GM18909 (cell line): ENCODE results near the gene PPP1R13B.
"Not testable (repeated sequence)": the region's sequence is repeated elsewhere in the genome, so short reads cannot be mapped to it uniquely, and the experiment has no call there.

Experiments used
- ATAC-seq: cut with Tn5 transposase; IDR thresholded peaks from one replicate; pipeline ENCODE4 v1.9.1; 2021; ENCODE audit warnings: mild to moderate bottlenecking; ENCODE audit not compliant: unreplicated experiment, poor library complexity

Gene PPP1R13B, protein sequence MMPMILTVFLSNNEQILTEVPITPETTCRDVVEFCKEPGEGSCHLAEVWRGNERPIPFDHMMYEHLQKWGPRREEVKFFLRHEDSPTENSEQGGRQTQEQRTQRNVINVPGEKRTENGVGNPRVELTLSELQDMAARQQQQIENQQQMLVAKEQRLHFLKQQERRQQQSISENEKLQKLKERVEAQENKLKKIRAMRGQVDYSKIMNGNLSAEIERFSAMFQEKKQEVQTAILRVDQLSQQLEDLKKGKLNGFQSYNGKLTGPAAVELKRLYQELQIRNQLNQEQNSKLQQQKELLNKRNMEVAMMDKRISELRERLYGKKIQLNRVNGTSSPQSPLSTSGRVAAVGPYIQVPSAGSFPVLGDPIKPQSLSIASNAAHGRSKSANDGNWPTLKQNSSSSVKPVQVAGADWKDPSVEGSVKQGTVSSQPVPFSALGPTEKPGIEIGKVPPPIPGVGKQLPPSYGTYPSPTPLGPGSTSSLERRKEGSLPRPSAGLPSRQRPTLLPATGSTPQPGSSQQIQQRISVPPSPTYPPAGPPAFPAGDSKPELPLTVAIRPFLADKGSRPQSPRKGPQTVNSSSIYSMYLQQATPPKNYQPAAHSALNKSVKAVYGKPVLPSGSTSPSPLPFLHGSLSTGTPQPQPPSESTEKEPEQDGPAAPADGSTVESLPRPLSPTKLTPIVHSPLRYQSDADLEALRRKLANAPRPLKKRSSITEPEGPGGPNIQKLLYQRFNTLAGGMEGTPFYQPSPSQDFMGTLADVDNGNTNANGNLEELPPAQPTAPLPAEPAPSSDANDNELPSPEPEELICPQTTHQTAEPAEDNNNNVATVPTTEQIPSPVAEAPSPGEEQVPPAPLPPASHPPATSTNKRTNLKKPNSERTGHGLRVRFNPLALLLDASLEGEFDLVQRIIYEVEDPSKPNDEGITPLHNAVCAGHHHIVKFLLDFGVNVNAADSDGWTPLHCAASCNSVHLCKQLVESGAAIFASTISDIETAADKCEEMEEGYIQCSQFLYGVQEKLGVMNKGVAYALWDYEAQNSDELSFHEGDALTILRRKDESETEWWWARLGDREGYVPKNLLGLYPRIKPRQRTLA

DNA sequence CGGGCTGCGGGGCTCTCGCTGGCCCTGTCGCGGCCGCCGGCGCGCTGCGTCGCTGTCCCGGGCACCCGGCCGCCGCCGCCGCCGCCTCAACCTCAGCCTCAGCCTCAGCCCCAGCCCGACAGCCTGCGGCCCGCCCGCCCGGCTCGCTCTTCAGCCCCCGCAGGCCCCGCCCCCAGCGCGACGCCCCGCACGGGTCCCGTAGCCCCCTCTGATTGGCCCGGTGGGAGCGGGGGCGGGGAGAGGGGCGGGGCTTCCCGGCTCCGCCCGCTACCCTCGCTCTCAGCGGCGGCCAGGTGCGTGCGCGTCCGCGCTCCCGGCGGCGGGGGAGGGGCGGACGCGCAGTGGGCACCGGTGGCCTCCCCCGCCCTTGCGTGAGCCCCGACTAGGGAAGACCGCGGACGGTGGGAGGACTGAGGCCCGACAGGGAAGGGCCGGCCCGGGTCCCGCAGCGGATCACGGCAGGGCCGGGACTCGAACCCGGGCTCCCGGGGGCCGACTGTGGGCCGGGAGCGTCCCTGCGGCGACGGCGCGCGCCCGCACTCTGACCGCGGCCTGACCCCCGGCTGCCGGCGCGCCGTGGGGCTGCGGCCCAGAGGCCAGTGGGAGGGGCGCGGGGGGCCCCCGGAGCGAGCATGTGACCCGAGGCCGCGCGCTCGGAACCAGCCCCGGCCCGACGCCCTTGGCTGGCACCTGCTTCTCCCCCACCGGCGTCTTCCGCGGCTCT, at the start of gene PPP1R13B:
PPP1R13B (minus strand) TSS at position 125 of the 724 bp plus-strand sequence. CDS start 268 bp downstream, outside the sequence.
- ATAC-seq: peak; percentile 86

DNA sequence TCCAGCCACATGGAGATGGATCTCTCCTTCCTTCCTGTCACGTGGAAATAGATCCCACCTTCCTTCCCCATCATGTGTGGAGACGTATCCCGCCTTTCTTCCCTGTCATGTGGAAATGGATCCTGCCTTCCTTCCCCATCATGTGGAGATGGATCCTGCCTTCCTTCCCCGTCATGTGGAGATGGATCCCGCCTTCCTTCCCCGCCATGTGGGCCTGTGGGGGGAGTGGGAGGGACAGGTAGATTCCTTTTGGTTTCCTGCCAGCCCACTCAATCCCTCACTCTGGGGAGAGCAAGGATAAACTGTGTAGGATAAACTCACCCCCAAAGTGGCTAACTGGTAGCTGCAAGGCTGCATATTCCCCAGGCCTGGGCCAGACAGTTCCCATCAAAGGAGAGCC, 49.2 kb upstream of the PPP1R13B start:
- no peak for ATAC-seq

DNA sequence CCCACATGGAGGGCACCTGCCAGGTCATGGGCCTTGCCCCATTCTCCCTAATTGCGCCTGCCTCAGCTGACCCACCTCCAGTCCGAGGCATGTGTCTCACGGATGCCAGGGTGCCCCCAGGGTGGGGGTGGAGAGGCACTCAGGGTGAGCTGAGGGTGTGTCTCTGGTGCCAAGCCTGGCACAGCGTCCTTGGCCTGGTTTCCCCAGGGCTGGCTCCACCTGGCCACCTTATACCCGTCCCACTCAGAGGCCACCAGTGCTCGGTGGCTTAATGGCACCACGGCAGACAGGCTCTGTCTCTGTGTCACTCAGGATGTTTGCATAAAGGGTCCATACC, 47.3 kb upstream of the PPP1R13B start:
- no peak for ATAC-seq

DNA sequence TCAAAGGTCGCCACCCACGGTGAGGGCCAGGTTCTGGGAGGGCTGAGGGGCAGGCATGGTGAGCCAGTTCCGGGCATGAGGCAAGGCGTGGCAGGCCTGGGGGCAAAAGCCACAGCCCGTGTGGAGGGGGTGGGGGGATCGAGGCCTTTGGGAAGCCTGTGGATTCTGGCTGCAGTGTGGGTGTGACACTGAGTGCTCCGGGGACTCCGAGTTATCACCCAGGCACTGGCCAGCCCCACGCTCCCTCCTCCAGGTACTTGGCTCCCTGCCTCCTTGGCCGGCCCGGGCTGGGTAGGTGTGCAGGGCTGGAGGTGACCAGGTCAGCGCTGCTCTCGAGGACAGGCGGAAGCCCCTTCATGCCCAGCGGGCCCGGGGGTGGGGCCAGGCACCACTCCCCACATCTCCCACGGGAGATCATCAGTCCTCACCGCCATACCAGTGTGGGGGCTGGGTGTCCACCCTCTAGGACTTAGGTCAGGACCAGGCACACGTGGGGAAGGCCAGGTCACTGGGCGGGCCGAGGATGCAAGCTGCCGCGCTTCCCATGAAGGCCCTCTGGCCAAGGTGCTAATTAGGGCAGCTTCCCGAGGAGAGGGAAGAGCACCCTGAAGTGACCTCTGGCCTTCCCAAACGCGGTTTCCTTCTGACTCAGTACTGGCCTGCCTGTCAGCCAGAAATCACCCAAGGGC, 46.8 kb upstream of the PPP1R13B start:
- ATAC-seq: no peak

DNA sequence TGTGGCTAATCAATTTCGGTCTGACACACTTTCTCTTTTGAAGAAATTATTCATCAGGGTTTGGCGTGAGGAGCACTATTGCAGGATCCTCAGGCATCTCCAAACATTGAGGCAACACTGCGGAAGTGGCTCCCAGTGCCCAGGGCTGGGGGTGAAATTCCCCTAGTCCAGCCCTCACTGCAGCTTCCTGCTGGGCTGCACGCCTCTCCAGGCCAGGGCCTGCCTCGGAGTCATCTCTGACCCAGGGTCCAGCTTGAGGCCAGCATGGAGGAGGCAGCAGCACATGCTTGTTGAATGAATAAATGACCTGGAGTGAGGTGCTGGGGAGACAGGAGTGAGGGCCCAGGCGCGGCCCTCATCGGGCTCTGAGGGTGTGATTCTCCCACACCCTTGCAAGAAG, 44.9 kb upstream of the PPP1R13B start:
- ATAC-seq: no peak

DNA sequence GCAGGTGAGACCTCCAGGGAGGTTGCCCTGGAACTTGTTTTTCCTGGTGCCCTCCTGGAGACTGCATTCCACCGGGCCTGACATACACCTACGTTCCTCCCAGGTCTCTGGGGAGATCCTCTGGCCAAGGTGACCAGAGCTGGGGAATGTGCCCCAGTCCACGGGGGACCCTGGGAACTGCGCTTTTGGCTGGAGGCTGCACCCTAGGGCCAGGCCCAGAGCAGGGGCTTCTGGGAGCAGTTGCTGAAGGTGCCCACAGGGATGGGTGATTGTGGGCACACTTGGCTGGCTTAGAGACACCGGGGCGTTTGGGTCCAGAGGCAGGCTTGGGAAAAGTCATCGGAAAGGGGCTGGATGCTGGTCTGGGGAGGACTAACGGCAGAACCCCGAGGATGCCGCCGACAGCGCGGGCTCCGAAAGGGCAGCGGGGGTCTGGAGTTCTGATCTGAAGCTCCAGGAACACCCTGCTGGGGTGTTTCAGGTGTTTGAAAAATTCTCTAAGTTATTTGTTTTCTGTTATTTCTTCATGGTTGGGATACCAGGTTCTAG, 44.4 kb upstream of the PPP1R13B start:
- no peak for ATAC-seq

DNA sequence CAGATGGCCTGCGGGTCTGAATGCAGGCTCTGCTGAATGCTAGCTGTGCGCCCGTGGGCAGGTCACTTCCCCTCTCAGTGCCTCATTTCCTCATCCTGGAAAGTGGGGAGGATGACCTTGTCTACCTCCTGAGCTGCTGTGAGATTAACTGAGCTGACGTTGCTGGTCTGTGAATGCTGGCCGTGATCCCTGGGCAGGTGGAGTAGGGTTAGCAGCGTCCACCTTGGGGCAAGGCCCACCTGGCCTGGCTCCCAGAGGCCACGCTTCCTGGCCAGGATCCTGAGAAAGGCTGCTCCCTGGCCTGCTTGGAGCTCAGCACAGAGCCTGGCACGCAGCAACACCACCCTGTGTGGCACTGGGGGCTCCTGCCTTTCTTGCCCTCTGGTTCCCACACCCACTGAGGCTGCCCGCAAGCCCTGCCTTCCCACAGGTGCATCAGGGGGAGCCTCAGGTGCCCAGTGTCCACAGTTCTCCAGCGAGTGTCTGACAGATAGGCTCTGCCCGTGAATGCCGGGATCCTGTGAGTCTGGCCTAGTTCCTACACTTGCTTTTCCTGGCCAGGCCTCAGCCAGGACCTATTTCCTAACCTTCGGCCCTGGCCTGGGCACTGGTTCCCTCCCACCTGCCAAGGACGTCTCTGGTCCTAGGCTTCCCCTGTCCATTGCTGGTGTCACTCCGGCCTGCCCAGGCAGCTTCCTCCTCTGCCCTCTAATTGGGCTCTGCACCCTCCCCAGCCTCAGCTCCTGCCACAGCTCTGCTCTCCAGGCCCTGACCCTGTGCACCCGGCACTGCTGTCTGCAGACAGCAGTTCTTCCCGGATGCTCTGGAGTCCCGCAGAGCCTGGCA, 43.7 kb upstream of the PPP1R13B start:
- no peak for ATAC-seq

DNA sequence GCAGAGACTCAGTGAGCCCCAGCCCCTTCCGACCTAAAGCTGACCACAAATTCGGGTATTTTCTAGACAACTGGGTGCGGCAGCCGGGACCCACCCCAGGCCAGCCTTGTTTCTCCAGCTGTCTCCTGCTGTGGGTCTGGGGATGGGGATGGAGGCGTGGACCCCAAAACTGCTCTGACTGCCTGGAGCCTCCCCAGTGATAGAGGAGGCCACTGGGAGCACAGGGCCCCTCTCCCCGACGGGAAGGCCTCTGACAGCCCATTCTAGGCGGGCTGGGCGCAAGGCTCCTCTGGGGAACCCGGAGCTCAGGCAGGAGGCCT, 42.6 kb upstream of the PPP1R13B start:
- ATAC-seq: no peak

DNA sequence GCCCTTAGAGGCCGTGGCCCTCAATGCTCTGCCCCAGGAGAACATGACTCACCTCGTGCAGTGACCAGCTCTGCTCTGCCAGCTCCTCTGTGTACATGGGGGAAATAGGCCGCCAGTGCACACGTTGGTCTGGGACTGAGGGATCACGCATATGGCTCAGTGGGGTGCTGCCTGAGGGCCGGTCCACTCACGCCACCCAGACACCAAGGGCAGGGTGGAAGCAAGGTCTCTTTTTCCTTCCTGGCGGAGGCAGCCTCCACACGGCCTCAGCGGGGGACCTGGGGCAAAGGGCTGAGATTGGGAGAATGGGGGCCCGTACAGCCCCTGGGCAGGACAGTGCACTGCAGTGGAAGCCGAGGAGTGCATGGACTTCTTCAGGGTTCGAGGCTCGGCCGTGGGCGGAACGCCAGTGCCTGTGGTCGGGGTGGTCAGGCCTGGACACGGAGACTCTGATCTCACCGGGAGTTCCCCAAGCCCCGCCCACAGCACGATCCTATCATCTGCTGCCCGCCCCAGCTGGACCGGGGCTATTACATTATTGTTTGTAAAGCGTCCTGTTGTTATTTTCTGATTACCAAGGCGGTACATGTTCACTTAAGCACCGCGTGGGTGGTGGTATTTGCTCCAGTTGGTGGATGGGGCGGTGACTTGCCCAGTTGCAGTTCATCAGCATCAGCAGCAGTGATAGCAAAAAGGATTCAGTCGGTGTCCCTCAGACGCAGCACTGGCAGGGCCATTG, 42.1 kb upstream of the PPP1R13B start:
- ATAC-seq: no peak

DNA sequence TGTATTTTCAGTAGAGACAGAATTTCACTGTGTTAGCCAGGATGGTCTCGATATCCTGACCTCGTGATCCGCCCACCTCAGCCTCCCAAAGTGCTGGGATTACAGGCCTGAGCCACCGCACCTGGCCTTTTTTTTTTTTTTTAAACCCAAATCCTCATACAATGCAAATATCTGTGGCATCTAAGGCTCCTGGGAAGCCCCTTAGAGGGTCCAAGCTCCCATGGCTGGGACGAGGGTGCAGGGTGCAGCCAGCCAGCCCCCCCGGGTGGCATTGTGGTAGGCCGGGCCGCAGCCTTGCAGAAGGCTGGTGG, 41.6 kb upstream of the PPP1R13B start:
- ATAC-seq: not testable (repeated sequence)

DNA sequence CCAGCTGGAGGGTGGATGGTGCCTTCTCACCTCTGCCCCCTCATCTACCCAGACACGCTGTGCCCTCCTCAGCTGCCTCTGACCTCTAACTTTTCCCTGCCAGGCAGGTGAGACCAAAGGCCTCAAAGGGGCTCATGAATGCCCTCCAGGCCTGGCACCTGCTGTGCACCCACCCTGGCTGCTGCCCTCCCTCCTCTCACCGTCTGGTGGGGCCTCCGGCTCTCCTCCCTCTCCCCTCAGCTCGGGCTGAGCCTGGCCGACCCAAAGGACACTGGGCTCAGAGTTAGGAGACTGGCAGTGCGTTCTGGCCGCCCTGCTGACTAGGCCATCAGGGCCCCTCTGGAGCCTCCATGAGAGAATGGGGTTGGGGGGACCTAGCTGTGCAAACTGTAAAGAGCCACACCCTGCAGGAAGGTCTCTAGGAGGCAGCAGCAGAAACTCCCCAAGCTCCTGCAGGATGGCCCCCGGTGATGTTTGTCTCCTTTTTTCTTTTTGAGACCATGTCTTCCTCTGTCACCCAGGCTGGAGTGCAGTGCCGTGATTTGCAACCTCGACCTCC, 40.3 kb upstream of the PPP1R13B start:
- ATAC-seq: no peak

DNA sequence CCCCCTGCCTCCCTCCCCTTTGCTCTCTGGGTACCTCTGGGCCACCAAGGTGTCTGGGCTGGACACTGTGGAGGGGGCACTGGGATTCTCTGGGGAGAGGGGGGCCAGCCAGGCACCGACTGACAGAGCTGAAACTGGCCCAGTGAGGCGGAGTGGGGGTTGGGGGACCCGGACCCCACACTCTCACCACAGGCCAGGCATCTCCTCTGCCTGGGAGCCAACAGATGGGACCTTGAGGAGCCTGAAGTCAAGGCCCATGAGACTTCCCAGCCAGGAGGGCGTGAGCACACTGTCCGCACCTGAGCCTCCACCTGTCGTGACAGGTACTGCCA, 39.8 kb upstream of the PPP1R13B start:
- no peak for ATAC-seq

DNA sequence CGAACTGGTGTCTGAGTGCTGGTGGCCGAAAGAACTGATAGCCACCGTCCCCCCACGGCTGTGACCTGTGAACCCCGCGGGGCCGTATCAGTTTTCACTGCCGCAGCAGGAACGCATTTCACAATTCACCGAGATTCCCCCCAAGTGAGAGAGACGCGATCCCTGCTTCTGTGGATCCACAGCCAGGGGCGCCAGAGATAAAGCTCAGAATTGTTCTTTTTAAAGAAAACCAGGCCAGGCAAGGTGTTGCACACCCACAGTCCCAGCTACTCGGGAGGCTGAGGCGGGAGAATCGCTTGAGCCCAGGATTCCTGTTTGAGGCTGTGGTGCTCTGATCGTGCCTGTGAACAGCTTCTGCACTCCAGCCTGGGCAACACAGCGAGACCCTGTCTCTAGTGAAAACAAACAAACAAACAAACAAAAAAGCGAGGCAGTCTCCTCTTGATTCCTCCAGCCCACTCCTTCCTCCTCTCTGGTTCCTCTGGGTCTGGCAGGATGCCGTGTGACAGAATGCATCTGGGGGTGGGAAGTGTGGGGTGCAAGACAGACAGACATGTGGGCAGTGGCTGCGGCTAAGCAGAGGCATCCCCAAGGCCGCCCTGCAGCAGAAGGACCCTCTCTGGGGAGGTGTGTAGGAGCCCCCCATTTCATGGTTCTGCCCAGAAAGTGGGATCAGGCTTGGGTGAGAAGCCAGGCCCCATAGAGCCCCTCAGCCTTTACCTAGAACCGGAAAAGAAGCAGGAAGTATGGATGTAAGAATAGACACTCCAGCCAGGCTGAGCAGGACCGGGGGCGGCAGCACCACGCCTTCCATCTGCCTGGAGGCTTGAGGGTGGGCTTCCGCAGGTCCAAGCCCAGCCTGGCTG, 39.2 kb upstream of the PPP1R13B start:
- ATAC-seq: no peak

DNA sequence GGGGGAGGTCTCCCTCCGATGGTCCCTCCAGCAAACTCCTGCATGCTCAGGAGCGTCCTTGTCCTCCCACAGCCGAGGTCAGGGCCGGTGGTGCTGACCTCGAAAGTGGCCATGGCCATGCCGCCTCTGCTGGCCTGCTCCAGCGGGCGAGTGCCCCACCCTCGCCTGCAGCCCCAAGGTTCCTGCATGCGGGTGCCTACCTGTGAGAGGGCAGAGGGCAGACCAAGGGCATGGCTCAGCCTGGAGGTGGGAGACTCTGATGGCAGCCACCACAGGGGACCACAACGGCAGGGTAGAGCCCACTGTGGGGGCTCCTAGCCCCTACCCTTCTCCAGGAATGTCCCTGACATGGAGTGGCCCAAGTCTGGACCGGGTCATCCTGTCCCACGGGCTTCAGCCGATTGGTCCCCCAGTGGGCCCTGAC, 38.1 kb upstream of the PPP1R13B start:
- ATAC-seq: no peak

DNA sequence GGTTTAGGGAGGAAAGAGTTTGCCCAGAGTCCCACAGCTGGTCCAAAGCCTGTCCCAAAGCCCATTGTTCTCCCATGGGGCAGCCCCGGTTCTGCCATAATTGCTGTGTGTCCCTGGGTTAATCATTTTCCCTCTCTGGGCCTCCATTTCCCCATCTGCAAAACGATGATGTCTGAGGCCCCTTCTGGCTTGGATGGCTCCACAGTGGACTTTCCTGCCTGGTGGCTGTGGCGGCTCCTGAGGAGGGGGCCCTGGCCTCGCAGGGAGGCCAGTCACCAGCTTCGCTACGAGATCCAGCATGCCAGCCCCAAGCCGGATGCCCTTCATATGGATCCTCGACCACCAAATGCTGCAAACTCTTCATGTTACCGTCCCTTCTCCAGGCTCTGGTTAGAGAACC, 37.5 kb upstream of the PPP1R13B start:
- ATAC-seq: no peak

DNA sequence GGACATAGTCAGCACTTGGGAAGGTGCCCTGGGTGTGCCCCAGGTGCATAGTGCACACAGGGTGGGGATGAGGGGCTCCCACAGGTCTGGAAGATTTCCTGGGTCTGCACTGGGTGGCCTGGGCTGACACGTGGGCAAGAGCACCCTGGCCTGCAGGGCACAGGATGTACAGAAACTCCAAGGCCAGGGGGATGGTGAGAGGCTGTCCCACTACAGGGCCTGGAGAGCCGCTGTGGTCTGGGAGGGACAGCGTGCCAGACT, 35.8 kb upstream of the PPP1R13B start:
- ATAC-seq: no peak

DNA sequence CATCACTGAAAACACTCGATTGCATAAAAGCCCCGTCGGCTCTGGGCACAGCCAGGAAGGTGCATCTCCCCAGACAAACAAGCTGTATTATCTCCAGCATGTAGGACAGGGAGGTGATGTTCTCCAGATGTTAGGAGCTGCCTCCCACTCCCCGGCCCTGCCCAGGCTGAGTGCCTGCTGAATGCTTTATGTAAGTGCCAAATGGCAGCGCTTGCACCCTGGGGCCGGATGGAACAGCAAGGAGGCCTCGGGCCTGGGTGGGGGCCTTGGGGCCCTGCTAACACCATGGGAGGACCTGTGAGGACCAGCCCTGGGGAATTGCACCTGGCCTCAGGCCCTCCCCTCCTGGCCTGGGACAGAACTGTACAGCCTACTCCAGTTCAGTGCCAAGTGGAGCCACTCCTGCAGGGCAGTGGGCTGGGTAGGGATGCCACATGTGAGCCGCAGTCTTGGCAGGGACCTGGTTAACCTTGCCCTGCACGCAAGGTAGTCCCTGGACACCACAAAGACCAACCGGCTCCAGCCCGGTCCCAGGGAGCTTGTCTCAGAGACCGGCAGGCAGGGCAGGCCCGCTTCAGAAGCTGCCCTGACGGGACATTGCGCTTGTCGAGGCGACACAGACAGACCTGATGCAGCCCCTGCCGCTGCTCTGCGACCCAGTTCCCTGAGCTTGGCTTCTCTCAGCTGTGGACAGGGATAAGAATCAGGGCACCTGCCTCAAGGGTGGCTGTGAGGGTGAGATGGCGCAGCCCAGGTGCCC, 35.3 kb upstream of the PPP1R13B start:
- ATAC-seq: no peak
